CD14-positive monocyte (primary cell): Measurements from ENCODE around the gene GCGR. TPM values are rescaled to one million over a fixed set of nuclear protein-coding genes. Genes with fewer than 3 reads are reported as not detected.

Experiments
- DNase-seq, 3 donors: peaks; one replicate each; pipeline ENCODE4 v3.0.0-alpha.2; 2011 to 2022
- H2AFZ ChIP-seq: 2 replicates; pipeline ENCODE4 v1.6.0; 2012; ENCODE audit warnings: mild to moderate bottlenecking, low read depth, low read length, inconsistent platforms; ENCODE audit not compliant: insufficient read depth, poor library complexity, severe bottlenecking
- H3K27ac ChIP-seq, 2 donors: 1 replicate in 1 of 2; 2 replicates in 1 of 2; pipeline ENCODE4 v1.5.1; 2012 to 2013; ENCODE audit warnings: low read length in 2 of 2, control low read depth in 1 of 2, inconsistent platforms in 1 of 2, low read depth in 1 of 2, mild to moderate bottlenecking in 1 of 2
- H3K27me3 ChIP-seq, 2 donors: one replicate each; pipeline versions ENCODE4 v1.6.0 to v1.6.1; 2011 to 2013; ENCODE audit warnings: low read length in 2 of 2; ENCODE audit not compliant: control insufficient read depth in 2 of 2, insufficient read depth in 2 of 2
- H3K36me3 ChIP-seq, 2 donors: replicated peaks in 1 of 2; 1 replicate in 1 of 2; 2 replicates in 1 of 2; pipeline versions ENCODE4 v1.5.1 to v1.6.1; 2012 to 2013; ENCODE audit warnings: low read length in 2 of 2, control low read depth in 1 of 2, inconsistent platforms in 1 of 2, mild to moderate bottlenecking in 1 of 2; ENCODE audit not compliant: insufficient read depth in 2 of 2, control insufficient read depth in 1 of 2
- H3K4me1 ChIP-seq, 2 donors: 1 replicate in 1 of 2; 2 replicates in 1 of 2; pipeline versions ENCODE4 v1.5.1 to v1.6.1; 2012 to 2013; ENCODE audit warnings: low read length in 2 of 2, control low read depth in 1 of 2, inconsistent platforms in 1 of 2, mild to moderate bottlenecking in 1 of 2, moderate library complexity in 1 of 2; ENCODE audit not compliant: insufficient read depth in 2 of 2, control insufficient read depth in 1 of 2
- H3K4me2 ChIP-seq: replicated peaks from 2 replicates; pipeline ENCODE3; 2012; ENCODE audit warnings: low read length, moderate library complexity, mild to moderate bottlenecking; ENCODE audit not compliant: poor library complexity, severe bottlenecking; ENCODE audit errors: extremely low read depth
- H3K4me3 ChIP-seq, 3 experiments: fragments of 200-600 bp in 1 of 3; sonication (generic) in 1 of 3; replicated peaks in 1 of 3; 1 replicate in 2 of 3; 2 replicates in 1 of 3; pipeline ENCODE4 v1.5.1; 2011 to 2013; ENCODE audit warnings: low read length in 3 of 3, mild to moderate bottlenecking in 3 of 3, control low read depth in 2 of 3, low read depth in 2 of 3, inconsistent platforms in 1 of 3, moderate library complexity in 1 of 3
- H3K79me2 ChIP-seq: 2 replicates; pipeline ENCODE4 v1.6.0; 2012; ENCODE audit warnings: mild to moderate bottlenecking, control low read depth, inconsistent platforms, low read length, moderate library complexity; ENCODE audit not compliant: insufficient read depth
- H3K9ac ChIP-seq: 2 replicates; pipeline ENCODE4 v1.6.0; 2017; ENCODE audit warnings: low read length, mild to moderate bottlenecking; ENCODE audit not compliant: insufficient read depth, poor library complexity, severe bottlenecking
- H3K9me3 ChIP-seq, 2 donors: replicated peaks in 1 of 2; 1 replicate in 1 of 2; 2 replicates in 1 of 2; pipeline versions ENCODE4 v1.5.1 to v1.6.1; 2012 to 2013; ENCODE audit warnings: low read length in 2 of 2, control low read depth in 1 of 2; ENCODE audit not compliant: control insufficient read depth in 1 of 2, insufficient read depth in 1 of 2
- H4K20me1 ChIP-seq: 2 replicates; pipeline ENCODE4 v1.6.0; 2012; ENCODE audit warnings: mild to moderate bottlenecking, low read length, control low read depth, moderate library complexity; ENCODE audit not compliant: insufficient read depth
- H3K27ac Mint-ChIP-seq, 7 donors: one replicate each; pipeline ENCODE4 v1.8.0; 2020; ENCODE audit warnings: mild to moderate bottlenecking in 7 of 7, mixed read lengths in 7 of 7, moderate library complexity in 6 of 7, inconsistent platforms in 2 of 7
- H3K27me3 Mint-ChIP-seq, 3 donors: one replicate each; pipeline ENCODE4 v1.8.0; 2021 to 2022; ENCODE audit warnings: low read depth in 3 of 3, mild to moderate bottlenecking in 3 of 3, mixed read lengths in 3 of 3, moderate library complexity in 3 of 3, inconsistent platforms in 1 of 3
- H3K36me3 Mint-ChIP-seq, 2 donors: one replicate each; pipeline ENCODE4 v1.8.0; 2020; ENCODE audit warnings: mixed read lengths in 2 of 2, inconsistent platforms in 1 of 2, mild to moderate bottlenecking in 1 of 2
- H3K4me1 Mint-ChIP-seq: one replicate; pipeline ENCODE4 v1.8.0; 2020; ENCODE audit warnings: mild to moderate bottlenecking, mixed read lengths
- H3K4me3 Mint-ChIP-seq, 2 donors: one replicate each; pipeline ENCODE4 v1.8.0; 2020; ENCODE audit warnings: mild to moderate bottlenecking in 2 of 2, mixed read lengths in 2 of 2, moderate library complexity in 1 of 2
- H3K9me3 Mint-ChIP-seq, 7 donors: one replicate each; pipeline ENCODE4 v1.8.0; 2020 to 2022; ENCODE audit warnings: mixed read lengths in 7 of 7, mild to moderate bottlenecking in 6 of 7, moderate library complexity in 6 of 7, inconsistent platforms in 2 of 7
- WGBS: methylation state at CpG from one replicate; pipeline ENCODE4 v1.1.5; 2013; ENCODE audit warnings: missing lambda C conversion rate; ENCODE audit not compliant: insufficient coverage; 5-methylcytosine and 5-hydroxymethylcytosine counted together
- intact Hi-C, 2 donors: fragments of 100-400 bp; cut with micrococcal nuclease; formaldehyde crosslinking; loops; one replicate each; pipeline versions ENCODE4 v1.15.0 to v1.15.1; 2023
- polyA plus RNA-seq, 3 donors: library from polyadenylated mRNA; depleted of rRNA in 1 of 3; unstranded in 2 of 3; stranded (reverse) in 1 of 3; fragments of 300-500 nt in 2 of 3; fragments of >200 nt in 1 of 3; fragmentation: Illumina TruSeq in 2 of 3; gene quantifications; 1 replicate in 2 of 3; 2 replicates in 1 of 3; pipeline ENCODE4 v1.2.3, GENCODE V29; 2012 to 2021
- TF ChIP-seq, protein P1 (sequence below): fragments of 200-600 bp; IDR thresholded peaks from one replicate; pipeline ENCODE4 v1.8.0; 2022; ENCODE audit warnings: antibody characterized with exemption, mild to moderate bottlenecking

The GCGR gene
- polyA plus RNA-seq, 3 donors: not detected

DNA sequence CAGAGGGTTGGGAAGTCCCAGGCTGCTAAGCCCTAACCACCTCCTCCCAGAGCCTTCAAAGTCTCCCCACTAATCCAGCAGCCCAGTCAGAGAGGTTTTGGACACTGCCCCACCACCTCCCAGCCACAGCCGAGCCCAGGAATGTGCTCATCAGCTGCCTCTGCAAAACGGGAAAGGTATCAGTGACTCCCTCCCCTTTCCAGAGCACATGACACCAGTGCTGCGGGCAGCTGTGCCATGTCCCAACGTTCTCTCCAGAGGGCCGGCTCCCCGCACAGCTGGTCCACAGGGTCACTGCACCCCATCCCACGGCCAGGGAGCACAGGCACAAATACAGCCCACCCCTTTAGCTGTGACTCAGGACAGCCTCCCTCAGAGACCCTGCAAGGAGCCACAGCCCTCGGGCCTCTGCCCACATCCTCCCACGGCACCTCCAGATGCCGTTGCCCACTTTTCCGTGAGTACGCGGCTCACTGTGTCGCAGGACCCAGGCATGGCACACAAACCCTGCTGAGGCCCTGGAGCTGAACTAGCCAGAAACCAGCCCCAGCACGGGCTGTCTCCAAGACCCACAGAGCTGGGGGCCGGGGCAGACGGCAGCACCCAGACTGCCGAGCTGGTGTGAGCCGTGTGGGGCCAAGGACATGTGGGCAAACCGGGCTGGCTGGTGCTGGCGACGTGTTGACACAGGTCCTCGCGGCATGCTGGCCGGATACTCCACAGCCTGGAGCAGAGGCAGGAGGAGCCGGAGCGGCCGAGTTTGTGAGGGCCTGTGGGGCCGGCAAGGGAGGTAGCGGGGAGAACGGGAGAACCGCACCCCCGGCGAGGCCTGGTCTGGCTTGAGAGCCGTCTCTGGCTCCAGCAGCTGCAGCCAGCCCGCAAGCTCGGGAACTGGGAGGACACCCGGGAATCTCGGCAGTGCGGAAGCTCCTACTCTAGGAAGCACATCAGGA is 37.2 kb downstream of the GCGR start:
- Histone ChIP-seq H3K9ac (peak overlapping the region; percentile 27), H2AFZ (peak overlapping the region; percentile 68), H3K27ac (no peak overlapping the region), H3K4me1 (peaks cover 43 to 44% of the 10 kb centered on the region in 2 donors), H3K27me3 (no peaks in the 10 kb centered on the region), H3K9me3 (no peaks in the 10 kb centered on the region), H4K20me1 (peaks cover 24% of the 10 kb centered on the region), H3K79me2 (peaks cover 8% of the 10 kb centered on the region), H3K36me3 (peaks cover 36 to 38% of the 10 kb centered on the region in 2 donors), H3K4me2 (peak overlapping the region; percentile 35), H3K4me3 (no peak overlapping the region)
- DNase-seq: peak in 1 of 3 donors; percentile 45
- Mint-ChIP-seq H3K9me3 (no peaks in the 10 kb centered on the region), H3K36me3 (peaks cover 33 to 41% of the 10 kb centered on the region in 2 donors), H3K27ac (peak overlapping the region in 5 of 7 donors; percentile 25 to 68 (median 43)), H3K27me3 (peaks cover 0 to 3% (median 0%) of the 10 kb centered on the region in 3 donors), H3K4me1 (peaks cover 44% of the 10 kb centered on the region), H3K4me3 (no peak overlapping the region)
- TF ChIP-seq, protein P1, sequence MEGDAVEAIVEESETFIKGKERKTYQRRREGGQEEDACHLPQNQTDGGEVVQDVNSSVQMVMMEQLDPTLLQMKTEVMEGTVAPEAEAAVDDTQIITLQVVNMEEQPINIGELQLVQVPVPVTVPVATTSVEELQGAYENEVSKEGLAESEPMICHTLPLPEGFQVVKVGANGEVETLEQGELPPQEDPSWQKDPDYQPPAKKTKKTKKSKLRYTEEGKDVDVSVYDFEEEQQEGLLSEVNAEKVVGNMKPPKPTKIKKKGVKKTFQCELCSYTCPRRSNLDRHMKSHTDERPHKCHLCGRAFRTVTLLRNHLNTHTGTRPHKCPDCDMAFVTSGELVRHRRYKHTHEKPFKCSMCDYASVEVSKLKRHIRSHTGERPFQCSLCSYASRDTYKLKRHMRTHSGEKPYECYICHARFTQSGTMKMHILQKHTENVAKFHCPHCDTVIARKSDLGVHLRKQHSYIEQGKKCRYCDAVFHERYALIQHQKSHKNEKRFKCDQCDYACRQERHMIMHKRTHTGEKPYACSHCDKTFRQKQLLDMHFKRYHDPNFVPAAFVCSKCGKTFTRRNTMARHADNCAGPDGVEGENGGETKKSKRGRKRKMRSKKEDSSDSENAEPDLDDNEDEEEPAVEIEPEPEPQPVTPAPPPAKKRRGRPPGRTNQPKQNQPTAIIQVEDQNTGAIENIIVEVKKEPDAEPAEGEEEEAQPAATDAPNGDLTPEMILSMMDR: no peak
- intact Hi-C loops: no loop called here
- 43% methylated on average over 36 of the region's 40 CpGs for WGBS

DNA sequence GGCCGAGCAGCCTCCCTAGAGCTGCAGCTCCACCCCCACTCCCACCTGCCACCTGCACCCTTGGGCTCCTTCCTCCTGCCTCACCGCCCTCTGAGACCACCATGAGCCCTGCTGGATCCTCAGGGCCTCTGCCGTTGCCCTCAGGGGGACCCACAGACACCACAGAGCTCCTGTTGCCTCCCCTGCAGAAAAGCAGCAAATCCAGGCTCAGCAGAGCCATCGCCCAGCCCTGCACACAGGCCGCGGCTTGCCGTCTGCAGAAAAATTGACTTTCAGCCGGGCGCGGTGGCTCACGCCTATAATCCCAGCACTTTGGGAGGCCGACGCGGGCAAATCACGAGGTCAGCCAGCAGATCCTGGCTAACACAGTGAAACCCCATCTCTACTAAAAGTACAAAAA is 37.9 kb downstream of the GCGR start:
- Histone ChIP-seq H4K20me1 (peaks cover 24% of the 10 kb centered on the region), H3K27me3 (no peaks in the 10 kb centered on the region), H3K4me2 (no peak overlapping the region), H3K9ac (no peak overlapping the region), H3K4me3 (no peak overlapping the region), H3K9me3 (no peaks in the 10 kb centered on the region), H2AFZ (no peak overlapping the region), H3K4me1 (peaks cover 36 to 37% of the 10 kb centered on the region in 2 donors), H3K36me3 (peaks cover 43 to 45% of the 10 kb centered on the region in 2 donors), H3K79me2 (peaks cover 6% of the 10 kb centered on the region), H3K27ac (no peak overlapping the region)
- Mint-ChIP-seq H3K27me3 (peaks cover 0 to 3% (median 0%) of the 10 kb centered on the region in 3 donors), H3K9me3 (no peaks in the 10 kb centered on the region), H3K4me1 (peaks cover 39% of the 10 kb centered on the region), H3K4me3 (no peak overlapping the region), H3K36me3 (peaks cover 40 to 49% of the 10 kb centered on the region in 2 donors), H3K27ac (peak overlapping the region in 2 of 7 donors; percentile 25 to 45)
- intact Hi-C loops: no loop called here
- DNase-seq: no peak
- 85% methylated on average over 13 of the region's 15 CpGs for WGBS
- TF ChIP-seq, protein P1: no peak
